HG03280 (cell line): ENCODE data around the gene GPAT3.
"Not testable (repeated sequence)": the region's sequence is repeated elsewhere in the genome, so short reads cannot be mapped to it uniquely, and the experiment has no call there.

Experiments
- ATAC-seq: cut with Tn5 transposase; IDR thresholded peaks from one replicate; pipeline ENCODE4 v1.9.1; 2021; ENCODE audit warnings: mild to moderate bottlenecking, moderate library complexity; ENCODE audit not compliant: unreplicated experiment

GPAT3 gene

DNA sequence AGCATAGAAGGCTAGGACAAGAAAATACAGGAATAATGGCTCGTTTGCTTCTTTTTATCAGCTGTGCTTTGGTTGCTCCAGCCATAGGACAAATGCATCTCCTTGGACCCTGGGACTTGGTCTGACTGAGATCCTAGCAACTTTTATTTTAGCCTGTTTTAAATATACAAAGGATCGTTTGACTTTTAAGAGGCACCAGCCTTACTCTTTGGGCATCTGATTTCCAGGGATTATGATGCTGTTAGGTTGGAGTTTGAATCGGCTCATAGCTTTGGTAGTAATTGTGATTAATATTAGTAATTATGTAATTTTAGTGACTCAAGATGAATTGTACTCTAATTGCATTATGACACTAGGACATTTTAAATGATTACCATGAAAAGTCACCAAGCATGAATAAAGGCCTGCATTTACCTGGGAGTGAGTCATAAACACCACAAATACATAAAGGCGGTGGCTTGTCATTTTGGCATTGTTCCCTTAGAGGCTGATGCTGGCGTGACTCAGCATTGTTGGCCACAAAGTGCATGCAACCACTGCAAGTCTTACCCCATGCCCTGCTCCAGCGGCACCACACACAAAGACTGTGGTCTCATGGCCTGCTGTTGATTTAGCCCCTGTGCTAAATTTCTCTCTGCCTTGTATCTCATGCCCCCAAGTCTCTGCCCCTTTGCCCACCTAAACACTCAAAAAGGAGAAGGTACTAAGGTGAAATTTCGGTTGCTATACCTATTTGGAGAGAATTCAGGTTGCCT lies 12.4 kb downstream of the GPAT3 start:
- ATAC-seq, result peak; percentile 91

DNA sequence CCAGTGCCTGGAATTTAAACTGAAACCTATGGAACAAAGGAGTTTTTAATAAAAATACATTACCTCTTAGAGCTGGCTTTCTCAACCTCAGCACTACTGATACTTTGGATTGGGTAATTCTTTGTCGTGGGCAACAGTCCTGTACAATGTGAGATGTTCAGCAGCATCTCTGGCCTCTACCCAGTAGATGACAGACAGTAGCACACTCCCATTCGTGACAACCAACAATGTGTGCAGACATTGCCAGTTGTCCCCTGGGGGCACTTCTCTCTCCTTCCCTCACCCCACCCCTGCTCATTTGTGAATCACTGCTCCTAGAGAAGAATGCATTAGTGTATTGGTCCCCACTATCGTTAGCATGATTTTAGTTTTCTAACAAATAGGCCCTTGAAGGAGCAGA lies 16.2 kb downstream of the GPAT3 start:
- no peak for ATAC-seq

DNA sequence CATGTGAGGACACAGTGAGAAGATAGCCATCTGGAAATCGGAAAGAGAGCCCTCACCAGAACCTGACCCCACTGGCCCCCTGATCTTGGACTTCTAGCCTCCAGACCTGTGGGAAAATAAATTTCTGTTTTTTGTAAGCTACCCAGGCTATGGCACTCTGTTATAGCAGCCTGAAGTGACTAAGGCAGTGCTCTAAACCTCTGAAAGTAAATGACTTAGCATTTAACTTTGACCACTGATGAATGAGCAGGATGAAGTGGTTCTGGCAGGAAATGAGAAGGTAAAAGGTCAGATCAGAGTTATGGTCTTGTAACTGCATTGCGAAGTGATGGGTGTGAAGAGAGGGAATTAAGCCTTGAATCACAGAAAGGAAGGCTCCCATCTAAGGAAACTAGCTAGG lies 17.0 kb downstream of the GPAT3 start:
- no peak for ATAC-seq

DNA sequence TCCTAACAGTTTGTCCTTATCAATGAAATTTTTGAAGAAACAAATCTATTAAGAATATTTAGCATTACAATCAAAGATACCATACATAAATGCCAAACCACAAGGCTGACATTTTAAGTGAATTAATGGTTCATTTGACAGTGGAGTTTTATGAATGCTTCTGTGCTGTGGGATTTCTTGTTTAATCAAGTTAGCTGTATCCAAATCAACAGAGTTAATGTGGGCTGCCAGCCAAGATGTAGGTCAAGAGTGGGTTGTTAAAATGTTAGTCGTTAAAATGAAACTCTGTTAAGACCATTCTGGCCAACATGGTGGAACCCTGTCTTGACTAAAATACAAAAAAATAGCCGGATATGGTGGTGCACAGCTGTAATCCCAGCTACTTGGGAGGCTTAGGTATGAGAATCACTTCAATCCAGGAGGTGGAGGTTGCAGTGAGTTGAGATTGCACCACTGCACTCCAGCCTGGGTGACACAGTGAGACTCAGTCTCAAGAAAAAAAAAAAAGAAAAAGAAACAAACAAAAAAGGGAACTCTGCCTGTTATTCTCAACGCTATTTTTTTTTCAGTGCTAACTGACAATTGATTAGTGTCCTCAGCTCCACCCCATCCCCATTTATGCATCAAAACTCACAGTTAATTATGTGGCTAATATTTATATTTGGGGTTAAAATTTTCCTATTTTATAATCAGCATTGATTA lies 20.2 kb downstream of the GPAT3 start:
- ATAC-seq, result no peak

DNA sequence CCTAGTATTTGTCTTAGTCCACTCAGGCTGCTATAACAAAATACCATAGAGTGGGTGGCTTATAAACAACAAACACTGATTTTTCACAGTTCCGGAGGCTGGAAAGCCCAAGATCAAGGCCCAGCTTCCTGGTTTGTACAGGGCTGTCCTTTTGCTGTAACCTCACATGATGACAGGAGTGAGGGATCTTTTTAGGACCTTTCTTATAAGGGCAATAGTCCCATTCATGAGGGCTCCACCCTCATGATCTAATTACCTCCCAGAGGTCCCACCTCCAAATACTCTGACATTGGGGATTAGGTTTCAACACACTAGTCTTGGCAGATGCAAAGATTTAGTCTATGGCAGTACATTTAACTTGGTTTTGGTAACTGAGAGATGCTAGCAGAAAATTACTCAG lies 20.9 kb downstream of the GPAT3 start:
- ATAC-seq, result no peak

DNA sequence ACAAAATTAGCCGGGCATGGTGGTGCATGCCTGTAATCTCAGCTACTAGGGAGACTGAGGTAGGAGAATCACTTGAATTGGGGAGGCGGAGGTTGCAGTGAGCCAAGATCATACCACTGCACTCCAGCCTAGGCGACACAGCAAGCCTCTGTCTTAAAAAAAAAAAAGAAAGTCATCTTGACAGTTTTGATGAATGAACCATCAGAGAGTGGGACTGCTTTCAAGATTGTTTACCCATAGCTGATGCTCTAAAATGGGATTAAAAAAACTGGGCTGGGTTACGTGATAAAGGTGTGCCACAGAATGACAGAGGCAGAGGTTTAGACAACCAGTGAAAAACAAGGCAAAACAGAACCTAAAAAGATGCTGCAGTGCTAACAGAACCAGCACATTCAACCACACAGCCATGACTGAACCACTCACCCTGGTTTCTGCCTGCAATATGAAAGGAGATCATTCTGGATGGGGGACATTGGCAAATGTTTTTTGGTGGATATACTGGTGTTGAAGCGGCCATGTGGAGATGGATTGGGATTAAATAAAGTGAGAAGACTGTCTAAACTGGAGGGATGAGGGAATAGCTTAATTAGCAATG lies 22.2 kb downstream of the GPAT3 start:
- ATAC-seq, result no peak

DNA sequence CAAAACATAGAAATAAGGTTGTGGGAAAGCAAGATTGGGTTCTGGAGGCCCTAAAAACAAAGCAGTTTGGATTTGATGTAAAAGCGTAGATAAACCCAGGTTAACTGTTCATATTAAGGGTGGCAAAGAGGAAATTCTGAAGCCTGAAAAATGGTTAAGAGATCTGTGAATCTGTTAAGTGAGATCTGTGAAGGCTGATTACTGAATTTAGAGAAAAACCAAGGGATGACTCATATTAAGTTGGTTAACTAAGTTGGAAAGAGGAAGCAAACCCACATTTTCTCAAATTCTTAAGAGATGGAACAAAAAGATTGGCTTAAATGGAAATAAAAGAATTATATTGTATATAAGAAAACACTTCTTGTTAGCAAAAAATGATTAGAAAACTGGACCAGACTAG lies 22.8 kb downstream of the GPAT3 start:
- no peak for ATAC-seq

DNA sequence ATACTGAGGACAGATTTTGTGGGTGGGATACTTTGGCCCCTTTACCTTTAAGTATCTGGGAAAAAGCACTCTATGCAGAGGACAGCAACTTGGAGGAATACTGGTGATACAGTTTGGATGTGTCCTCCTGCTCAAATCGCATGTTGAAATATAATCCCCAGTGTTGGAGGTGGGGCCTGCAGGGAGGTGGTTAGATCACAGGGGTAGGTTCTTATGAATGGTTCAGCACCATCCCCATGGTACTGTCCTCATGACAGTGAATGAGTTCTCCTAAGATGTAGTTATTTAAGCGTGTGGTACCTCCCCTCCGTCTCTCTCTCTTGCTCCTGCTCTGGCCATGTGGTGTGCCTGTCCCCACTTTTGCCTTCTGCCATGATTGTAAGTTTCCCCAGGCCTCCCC lies 24.6 kb downstream of the GPAT3 start:
- no peak for ATAC-seq

DNA sequence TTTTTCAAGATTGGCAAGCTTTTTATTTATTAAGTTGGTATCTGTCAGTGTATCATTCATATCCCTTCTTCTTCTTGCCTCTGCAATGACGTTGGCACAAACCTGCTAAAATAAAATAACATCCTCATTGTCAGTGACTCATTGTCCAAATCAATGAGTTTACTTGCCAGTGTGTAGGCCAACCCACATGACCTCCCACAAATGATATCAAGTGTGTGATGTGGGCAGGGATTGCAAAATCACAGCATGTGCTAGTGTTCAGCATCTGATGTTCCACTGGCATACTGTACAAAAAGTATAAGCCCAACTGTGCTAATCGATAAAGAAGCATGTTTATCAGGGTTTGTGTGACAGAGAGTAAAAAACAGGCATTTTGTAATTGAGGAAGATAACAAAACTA lies 25.5 kb downstream of the GPAT3 start:
- no peak for ATAC-seq

DNA sequence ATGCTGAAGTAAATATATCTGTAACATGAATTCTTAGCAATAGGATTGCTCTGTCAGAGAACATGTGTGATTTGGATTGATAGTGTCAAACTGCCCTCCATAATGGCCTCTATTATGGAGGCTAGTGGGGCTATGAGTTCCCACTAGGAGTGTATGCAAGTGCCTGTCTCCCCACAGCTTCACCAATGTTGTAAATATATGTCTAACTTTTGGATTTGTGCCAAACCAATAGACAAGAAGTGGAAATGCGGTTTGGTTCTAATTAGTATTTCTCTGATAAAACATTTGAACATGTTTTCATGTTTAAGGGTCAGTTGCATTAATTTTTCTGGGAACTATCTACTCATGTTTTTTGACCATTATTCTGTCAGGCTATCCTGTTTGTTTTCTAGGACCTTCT lies 28.1 kb downstream of the GPAT3 start:
- no peak for ATAC-seq

DNA sequence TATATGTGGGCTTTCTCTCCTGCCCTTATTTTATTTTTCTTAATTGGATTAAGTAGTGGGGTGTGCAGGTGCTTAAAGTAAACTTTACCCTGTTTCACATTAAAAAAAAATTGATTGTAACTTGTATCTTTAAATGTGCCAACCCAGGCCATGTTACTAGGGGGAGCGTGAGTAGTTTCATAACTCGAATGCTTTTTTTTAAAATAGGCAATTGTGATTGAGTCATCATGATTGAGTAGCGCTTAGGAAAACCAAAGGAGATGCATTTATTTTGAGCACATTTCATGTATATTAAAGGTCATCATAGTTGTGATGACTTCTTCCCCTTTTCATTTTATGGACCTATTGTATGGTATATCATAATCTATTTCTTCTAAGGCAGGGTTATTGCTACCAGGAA lies 32.2 kb downstream of the GPAT3 start:
- no peak for ATAC-seq

DNA sequence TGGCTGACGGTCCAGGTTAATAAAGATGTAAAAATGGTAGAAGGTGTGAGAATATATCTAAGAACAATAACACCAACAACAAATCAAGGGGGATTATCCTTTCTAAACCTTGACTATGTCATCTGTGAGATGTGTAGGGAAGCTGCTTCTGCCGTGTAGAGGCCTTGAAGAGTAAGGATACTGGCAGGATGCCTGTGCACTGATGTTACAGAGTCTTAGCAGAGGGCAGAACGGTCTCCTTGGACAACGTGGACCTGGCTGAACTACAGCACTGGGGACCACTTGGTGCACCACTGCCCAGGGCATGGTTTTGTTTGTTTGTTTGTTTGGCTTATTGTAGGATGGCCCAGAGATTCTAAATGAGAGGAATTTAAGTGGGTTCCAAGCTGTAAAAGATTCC lies 33.5 kb downstream of the GPAT3 start:
- ATAC-seq, result no peak

DNA sequence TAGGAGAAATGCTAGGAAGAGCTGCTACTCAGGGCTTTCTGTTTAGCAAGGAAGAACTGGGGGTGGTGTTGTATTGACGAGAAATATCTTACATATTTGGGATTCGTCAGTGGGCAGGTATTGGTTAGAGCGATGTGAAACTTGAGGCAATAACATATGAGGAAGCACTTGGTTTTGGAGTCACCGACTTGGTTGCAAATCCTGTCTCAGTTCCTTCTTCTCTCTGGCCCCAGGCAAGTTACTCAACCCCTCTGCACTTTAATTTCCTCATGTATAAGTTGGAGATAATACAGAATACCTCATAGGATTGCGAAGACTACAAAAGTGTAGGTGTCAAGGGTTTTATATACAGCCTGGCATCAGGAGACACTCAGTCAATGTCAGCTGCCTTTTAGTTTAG lies 34.1 kb downstream of the GPAT3 start:
- ATAC-seq, result no peak

DNA sequence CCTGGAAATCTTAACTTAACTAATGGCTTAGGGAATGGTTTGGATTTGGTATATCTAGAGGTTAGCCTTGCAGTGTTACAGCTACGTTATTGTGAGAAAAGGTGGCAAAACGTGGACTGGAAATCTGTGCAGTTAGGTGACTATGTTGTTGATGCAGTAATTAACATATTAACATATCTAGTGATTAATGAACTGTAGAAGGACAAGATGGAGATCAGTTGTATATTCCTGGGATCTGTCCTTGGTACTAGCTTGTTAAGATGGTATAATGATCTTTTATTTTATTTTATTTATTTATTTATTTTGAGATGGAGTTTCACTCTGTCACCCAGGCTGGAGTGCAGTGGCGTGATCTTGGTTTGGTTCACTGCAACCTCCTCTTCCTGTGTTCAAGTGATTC lies 36.9 kb downstream of the GPAT3 start:
- no peak for ATAC-seq

DNA sequence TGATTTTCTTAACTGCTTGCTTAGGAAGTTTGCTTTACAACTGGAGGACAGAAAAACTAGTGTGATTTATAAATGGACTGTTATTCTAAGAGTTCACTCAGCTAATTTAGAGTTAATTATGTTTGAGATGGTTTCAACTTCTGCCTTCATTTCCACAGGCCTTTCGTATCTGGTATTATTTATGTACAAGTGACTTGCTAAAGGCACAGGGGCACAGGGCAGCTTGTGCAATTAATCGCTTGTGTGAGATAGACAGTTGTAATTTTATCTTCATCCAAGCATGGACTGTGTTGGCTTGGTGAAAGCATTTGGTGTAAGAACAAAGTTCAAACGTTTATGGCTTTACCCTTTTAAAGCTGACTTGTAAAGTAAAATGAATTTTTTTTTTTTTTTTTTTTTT lies 38.3 kb downstream of the GPAT3 start:
- no peak for ATAC-seq

DNA sequence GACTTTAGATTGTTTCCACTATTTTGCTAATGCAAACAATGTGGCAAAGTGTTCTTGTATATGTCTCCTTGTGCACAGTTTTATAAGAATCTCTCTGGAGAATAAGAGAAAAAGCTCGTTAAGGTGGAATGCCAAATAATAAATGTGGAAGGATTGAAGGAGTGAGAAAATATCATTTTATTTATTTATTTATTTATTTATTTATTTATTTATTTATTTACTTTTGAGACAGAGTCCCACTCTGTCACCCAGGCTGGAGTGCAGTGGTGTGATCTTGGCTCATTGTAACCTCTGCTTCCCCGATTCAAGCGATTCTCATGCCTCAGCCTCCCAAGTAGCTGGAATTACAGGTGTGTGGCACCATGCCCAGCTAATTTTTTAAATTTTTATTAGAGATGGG lies 40.3 kb downstream of the GPAT3 start:
- not testable (repeated sequence) for ATAC-seq

DNA sequence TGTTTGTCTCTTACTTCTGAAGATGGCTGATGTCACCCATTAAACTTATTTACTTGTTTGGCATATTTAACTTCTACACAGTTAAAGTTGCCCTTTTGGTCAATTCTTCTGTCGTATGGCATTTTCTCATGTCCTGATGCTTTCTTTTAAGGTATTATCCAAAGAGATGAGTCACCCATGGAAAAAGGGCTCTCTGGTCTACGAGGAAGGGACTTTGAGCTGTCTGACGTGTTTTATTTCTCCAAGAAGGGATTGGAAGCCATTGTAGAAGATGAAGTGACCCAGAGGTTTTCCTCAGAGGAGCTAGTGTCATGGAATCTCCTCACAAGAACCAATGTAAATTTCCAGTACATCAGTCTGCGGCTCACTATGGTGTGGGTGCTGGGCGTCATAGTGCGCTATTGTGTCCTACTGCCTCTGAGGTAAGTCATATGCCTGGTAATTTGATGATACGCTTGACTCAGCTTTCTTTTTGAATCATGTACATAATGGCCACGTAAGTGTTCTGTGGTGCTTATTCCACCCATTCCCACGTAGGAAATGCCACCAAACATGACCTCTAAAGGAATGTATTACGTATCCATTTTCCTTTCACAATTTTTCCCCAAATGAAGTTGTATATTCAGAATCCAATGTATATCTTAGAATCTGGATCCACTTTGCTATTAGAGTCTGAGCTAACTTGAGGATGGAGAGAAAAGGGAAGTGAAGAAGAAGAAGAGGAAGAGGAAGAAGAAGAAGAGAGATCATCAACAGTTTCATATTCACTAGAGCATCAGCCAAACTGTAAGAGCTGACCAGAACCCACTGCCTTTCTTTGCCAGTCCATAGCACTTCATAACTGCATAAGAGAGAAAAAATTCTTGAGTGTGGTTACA lies 45.7 kb downstream of the GPAT3 start:
- peak; percentile 54 for ATAC-seq

DNA sequence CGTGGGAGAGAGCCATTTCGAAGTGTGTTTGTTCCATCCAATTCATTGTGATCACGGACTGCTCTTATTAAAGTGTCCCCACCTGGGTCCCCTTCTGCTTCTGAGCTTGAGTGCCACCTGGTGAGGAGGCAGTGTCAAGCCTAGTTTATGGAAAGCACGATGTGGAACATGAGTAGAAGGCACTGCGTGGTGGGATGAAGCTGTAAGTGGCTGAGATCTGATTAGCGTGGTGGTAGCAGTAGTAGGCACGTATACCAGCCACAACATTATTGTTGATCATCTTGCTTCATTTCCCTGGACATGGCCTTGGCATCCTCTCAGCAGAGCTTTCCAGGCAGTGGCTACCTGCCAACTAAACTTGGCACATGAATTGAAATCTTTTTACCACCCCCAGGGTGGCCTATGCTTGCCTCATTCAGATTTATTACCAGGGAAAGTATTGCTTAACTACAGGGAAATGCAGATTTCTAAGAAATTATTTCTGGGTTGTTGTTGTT lies 46.4 kb downstream of the GPAT3 start:
- ATAC-seq, result peak; percentile 42

DNA sequence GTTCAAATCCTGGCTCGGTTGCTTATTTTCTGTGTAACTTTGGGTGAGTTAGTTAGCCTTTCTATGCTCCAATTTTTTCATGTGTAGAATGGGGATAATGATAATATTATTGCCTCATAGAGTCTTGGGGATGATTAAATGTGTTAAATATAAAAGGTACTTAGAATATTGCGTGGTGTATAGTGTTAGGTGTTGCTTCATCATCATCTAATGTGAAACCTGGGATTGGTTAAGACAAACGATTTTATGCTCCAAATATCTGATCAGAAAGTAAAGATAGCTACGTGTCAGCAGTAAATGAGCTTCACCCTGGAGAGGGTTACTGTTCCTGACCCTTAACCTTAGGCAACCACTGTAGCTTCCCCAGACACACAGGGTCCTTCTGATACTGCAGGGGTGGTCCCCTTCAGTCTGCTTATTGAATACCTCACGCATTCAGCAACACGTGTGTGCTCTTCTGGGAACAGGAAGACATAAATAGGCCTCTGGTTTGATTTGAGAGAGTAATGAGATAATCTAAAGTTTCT lies 50.1 kb downstream of the GPAT3 start:
- ATAC-seq, result no peak

DNA sequence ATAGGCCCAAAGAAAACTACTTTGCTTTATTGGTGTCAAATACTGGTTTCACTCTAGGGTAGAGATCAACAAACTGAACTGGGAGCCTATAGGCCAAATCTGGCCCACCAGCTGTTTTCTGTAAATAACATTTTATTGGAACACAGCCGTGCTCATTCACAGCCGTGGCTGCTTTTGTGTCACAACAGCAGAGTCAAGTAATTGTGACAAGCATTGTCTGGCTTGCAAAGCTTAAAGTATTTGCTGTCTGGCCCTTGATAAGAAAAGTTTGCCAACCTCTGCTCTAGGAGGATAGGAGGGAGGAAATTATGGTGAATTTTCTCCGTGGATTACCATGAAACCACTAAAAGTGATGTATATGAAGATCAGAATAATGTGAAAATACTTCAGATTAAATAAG lies 53.4 kb downstream of the GPAT3 start:
- no peak for ATAC-seq

DNA sequence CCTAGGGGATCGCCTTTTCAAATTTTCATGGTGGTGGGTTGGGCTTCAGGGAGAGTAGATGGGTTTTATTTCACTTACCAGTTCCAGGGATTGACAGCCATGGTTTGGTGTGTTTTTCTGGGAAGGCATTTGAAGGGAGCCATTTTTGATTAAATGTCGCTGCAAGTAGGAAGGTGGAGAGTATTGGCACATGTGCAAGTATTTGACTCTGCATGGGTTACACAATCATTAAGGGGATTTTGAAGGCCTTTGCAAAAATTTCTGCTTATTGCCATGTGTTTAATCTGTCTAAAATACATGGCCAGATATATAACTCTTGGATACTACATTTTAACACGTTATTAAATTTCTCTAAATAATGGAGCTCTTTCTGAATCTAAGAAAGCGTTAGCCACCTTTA lies 55.1 kb downstream of the GPAT3 start:
- ATAC-seq, result no peak
